SU-DHL-6 (cell line): ENCODE results near the gene PSMG2.

Experiments
- H2AFZ ChIP-seq: fragments of 200-600 bp; sonication (generic); 2 replicates; pipeline ENCODE4 v1.6.1; 2014; ENCODE audit warnings: low read depth, mild to moderate bottlenecking, moderate library complexity, mixed read lengths, antibody characterized with exemption, low read length; ENCODE audit not compliant: severe bottlenecking
- H3F3A ChIP-seq: fragments of 200-600 bp; shearing (Covaris generic); 2 replicates; pipeline ENCODE4 v1.6.0; 2016; ENCODE audit warnings: antibody characterized with exemption, mild to moderate bottlenecking; ENCODE audit not compliant: insufficient read depth
- H3K27ac ChIP-seq: fragments of 200-600 bp; sonication (generic); 2 replicates; pipeline ENCODE4 v1.5.1; 2016; ENCODE audit warnings: low read depth, mild to moderate bottlenecking, low read length, moderate library complexity, mixed read lengths
- H3K27me3 ChIP-seq: fragments of 200-600 bp; sonication (generic), shearing (Covaris generic); 2 replicates; pipeline ENCODE4 v1.6.0; 2014; ENCODE audit warnings: mild to moderate bottlenecking, low read length
- H3K36me3 ChIP-seq: fragments of 200-600 bp; sonication (generic); 2 replicates; pipeline ENCODE4 v1.6.1; 2014; ENCODE audit warnings: mild to moderate bottlenecking, low read length, mixed read lengths
- H3K4me2 ChIP-seq: fragments of 300-600, 200-600 bp; shearing (Covaris generic), sonication (generic); 2 replicates; pipeline ENCODE4 v1.6.0; 2014; ENCODE audit warnings: low read length, low read depth, mild to moderate bottlenecking; ENCODE audit not compliant: poor library complexity, severe bottlenecking
- H3K4me3 ChIP-seq: fragments of 200-600 bp; sonication (generic); 2 replicates; pipeline ENCODE4 v1.5.1; 2014; ENCODE audit warnings: antibody characterized with exemption, low read length, mild to moderate bottlenecking, mixed read lengths; ENCODE audit not compliant: insufficient read depth, poor library complexity, severe bottlenecking
- H3K79me2 ChIP-seq: fragments of 200-600 bp; sonication (generic); 2 replicates; pipeline ENCODE4 v1.6.1; 2014; ENCODE audit warnings: mild to moderate bottlenecking, low read length, moderate library complexity; ENCODE audit not compliant: insufficient read depth
- H3K9ac ChIP-seq: fragments of 200-600 bp; sonication (generic); 2 replicates; pipeline ENCODE4 v1.7.0; 2014; ENCODE audit warnings: mild to moderate bottlenecking, low read length
- H3K9me2 ChIP-seq: fragments of 200-600 bp; sonication (generic); replicated peaks from 2 replicates; pipeline ENCODE4 v1.6.1; 2014; ENCODE audit warnings: low read length; ENCODE audit not compliant: insufficient read depth
- H3K9me3 ChIP-seq: fragments of 200-600 bp; sonication (generic); 2 replicates; pipeline ENCODE4 v1.6.1; 2014; ENCODE audit warnings: low read length, mixed read lengths; ENCODE audit not compliant: insufficient read depth
- H4K20me1 ChIP-seq: fragments of 200-600 bp; sonication (generic); 2 replicates; pipeline ENCODE4 v1.6.1; 2014; ENCODE audit warnings: low read depth, mild to moderate bottlenecking, antibody characterized with exemption, low read length, moderate library complexity, mixed read lengths
- CTCF ChIP-seq: fragments of 200-600 bp; sonication (generic); IDR thresholded peaks from one replicate; pipeline ENCODE4 v1.5.1; 2017; ENCODE audit warnings: antibody characterized with exemption, mild to moderate bottlenecking, low read length, moderate library complexity; ENCODE audit not compliant: insufficient read depth, poor library complexity, severe bottlenecking
- EZH2phosphoT487 ChIP-seq: fragments of 200-600 bp; sonication (generic), shearing (Covaris generic); conservative IDR thresholded peaks from 2 replicates; pipeline ENCODE4 v1.6.1; 2018; ENCODE audit warnings: mild to moderate bottlenecking, antibody characterized with exemption, low read length, moderate library complexity, mixed read lengths

PSMG2 gene

GRCh38 chr18:12774982-12775381, 72.1 kb downstream of the PSMG2 start:
- no peaks in the 10 kb centered on the region for H3K36me3 ChIP-seq
- no peaks in the 10 kb centered on the region for H4K20me1 ChIP-seq
- H3F3A ChIP-seq = no peaks in the 10 kb centered on the region
- no peak overlapping the region for H2AFZ ChIP-seq
- no peaks in the 10 kb centered on the region for H3K9me3 ChIP-seq
- no peaks in the 10 kb centered on the region for H3K27me3 ChIP-seq
- H3K4me2 ChIP-seq = no peak overlapping the region
- no peaks in the 10 kb centered on the region for H3K79me2 ChIP-seq
- TF ChIP-seq EZH2phosphoT487 (no peak), CTCF (no peak)
- H3K4me3 ChIP-seq = no peak overlapping the region
- no peak overlapping the region for H3K27ac ChIP-seq
- H3K9me2 ChIP-seq = no peaks in the 10 kb centered on the region
- H3K9ac ChIP-seq = no peak overlapping the region
